Endometrial microvascular endothelial cells (primary cell): ENCODE data around the gene GRB14. TPM values are rescaled to one million over a fixed set of nuclear protein-coding genes. Genes with fewer than 3 reads are reported as not detected.
"Not testable (repeated sequence)": the region's sequence is repeated elsewhere in the genome, so short reads cannot be mapped to it uniquely, and the experiment has no call there.

Source experiments
- in situ Hi-C: cut with HindIII; loops from 2 replicates; pipeline ENCODE4 v1.10.0; 2017; ENCODE audit warnings: low sequenced_read_pairs, low pct_unique_long_range_greater_than_20kb; ENCODE audit errors: inconsistent ontology term
- total RNA-seq: library from RNA; depleted of rRNA; stranded (reverse); fragments of >200 nt; gene quantifications from one replicate; pipeline ENCODE4 v1.2.3, GENCODE V29; 2015; ENCODE audit errors: inconsistent ontology term

GRB14 gene
- total RNA-seq, 1 donor from 2014 or later, result 0.09 TPM

DNA sequence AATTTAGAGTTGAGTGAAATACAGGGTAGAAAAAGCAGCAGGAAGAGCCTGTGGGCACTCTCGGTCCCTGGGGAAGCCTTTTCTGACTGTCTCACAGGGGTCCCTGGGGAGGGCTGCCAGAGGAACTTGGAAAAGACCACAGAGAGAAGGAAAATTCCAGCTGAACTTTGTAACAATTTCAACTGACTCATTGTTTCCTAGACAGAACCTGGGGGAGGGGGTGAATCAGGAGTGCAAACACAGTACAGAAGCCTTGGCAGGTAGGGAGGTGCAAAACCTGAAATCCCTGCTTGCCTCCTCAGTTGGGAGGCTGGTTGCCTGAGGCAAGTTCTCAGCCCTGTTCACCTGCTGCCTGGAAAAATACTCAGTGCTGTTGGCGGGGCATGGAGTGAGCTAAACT is 106.8 kb downstream of the GRB14 start:
- in situ Hi-C loops, result no loop called here

DNA sequence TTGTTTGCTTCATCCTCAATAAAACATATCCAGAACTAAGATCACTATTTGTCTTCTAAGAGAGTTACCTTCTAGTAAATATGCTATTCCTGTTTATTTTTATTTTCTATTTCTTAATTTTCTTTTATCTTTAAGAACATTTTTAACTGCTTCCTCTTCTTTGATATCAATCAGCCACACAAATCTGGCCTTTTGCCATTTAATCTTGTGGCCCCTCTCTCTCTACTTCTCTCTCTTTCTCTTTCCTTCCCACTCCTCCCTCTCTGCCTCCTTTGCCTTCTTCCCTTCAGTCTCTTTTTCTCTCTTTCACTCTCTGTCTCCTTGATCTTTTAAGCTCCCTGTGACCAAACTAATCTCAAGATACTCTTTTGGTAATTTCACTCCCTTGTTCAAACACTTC is 108.4 kb downstream of the GRB14 start:
- in situ Hi-C loops, result no loop called here

DNA sequence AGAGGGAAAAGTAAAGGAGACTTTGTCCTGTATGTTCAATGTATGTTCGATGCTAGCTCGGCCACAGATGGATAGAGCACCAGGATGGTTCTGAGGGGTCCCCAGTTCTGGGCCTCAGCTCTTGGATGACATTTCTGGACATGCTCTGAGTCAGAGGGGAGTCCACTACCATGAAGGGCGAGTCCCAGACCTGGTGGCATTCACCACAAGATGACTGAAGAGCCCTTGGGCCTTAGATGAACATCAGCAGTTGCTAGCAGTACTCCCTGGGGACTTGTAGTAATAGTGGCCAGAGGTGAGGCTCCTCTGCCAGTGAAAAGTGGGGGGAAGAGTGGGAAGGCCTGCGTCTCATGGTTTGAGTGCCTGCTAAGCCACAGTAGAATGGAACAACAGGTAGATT is 109.5 kb downstream of the GRB14 start:
- in situ Hi-C loops, result no loop called here

DNA sequence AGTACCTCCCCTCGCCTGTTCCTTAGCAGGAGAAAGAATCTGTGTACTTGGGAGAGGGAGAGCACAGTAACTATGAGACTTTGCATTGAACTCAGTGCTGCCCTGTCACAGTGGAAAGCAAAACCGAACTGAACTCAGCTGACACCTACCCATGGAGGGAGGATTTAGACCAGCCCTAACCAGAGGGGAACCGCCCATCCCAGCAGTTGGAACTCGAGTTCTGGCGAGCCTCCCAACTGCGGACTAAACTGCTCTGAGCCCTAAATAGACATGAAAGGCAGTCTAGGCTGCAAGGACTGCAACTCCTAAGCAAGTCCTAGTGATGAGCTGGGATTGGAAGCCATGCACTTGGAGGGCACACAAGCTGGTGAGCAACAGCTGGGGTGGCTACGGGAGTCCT is 110.4 kb downstream of the GRB14 start:
- in situ Hi-C loops, result no loop called here

DNA sequence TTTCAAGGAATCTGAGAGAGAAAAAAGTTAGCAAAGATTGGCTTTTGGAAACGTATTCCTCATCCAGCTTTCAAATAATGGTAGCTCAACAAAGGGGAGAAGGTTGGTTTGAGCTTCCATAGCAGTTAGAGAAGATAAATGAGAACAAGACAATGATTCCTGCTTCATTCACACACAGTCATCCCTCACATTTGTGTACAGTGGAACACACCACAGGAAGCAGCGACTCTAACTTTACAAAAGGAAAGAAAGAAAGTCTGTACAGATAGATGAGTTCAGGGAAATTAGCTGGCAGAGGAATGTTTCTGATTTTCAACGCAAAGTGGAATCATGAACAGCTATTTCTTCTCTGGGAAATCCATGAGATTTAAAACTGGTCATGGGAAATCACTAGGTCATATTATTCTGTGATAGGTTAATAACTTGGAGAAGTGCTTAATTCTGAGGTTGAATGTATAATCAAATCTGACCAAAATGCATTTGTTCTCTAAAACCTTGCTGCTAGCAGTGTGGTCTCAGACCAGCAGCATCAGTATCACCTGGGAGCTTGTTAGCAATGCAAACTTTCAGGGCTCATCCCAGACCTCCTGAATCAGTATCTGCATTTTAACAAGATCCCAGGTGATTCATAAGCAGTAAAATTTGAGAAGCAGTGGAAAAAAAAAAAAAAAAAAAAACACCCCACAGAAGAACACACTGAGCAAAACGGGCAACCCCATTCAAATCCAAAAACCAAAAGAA is 112.0 kb downstream of the GRB14 start:
- in situ Hi-C loops, result no loop called here

DNA sequence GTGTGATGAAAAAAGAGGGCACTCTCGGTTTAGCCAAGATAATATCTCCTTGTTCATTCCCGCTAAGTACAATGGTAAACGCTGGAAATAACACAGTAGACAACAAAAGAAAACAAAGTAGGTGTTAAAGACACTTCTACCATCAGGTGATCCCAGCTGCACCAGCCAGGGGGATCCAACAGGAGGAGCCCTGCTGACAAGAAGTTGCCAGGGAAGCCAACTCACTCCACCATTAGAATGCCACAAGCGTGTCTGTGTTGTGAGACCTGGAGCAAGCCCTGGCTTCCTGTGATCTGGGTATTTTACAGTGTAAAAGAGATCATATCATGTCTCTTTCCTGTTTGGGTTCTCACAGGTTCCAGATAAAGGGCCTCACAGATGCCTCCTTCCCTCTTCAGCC is 117.0 kb downstream of the GRB14 start:
- in situ Hi-C loops, result no loop called here

DNA sequence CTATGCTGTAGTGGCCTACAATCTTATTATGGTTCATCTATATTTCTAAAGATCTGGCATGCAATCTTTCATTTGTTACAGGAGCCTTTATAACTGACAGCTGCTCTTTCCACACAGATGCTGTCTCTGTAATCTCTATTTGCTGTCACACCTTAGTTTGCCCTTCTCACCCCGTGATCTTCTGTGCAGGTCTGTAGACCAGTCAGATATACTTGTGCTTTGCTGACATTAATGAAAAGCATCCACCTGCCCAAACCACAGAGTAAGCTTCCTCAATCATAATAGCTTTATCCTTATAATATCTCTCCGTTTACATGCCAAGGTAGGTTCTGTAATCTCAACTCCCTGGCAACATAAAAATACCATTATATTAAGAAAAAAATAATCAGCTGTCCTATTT is 122.4 kb downstream of the GRB14 start:
- in situ Hi-C loops, result no loop called here

DNA sequence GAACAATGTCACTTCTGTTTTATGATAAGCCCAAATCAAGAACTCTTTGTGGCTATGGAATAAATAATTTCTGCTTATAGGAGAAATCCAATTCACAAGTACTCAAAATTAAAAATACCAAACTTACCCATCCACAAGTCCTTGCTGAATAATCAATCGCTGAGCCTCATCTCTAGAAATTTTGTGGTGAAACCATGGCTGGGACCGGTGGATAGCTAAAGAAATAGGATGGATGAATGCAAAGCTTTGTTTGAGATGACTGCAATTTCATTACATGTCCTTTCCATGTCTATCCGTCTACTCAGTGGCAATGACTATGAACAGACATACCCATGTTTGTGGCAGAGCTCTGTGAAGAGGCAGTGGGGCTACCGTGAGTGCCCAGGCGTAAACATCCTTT is 124.4 kb downstream of the GRB14 start:
- in situ Hi-C loops, result no loop called here

DNA sequence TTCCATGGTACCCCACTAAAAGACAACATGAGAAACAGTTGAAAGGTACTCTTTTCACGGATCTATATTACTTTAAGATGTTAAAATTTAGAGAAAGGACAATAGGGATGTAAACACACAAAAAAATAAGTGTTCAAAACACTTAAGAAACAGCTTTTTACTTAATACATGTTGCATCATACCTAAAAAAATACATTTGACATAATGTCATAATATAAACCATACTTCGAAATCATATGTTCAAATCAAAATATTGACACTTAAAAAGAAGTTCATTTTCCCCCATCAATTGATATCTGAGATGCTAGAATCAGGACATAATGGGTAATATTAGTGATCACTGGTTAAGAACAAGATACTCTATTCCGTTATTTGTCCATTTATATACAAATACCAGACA is 124.9 kb downstream of the GRB14 start:
- in situ Hi-C loops, result no loop called here

DNA sequence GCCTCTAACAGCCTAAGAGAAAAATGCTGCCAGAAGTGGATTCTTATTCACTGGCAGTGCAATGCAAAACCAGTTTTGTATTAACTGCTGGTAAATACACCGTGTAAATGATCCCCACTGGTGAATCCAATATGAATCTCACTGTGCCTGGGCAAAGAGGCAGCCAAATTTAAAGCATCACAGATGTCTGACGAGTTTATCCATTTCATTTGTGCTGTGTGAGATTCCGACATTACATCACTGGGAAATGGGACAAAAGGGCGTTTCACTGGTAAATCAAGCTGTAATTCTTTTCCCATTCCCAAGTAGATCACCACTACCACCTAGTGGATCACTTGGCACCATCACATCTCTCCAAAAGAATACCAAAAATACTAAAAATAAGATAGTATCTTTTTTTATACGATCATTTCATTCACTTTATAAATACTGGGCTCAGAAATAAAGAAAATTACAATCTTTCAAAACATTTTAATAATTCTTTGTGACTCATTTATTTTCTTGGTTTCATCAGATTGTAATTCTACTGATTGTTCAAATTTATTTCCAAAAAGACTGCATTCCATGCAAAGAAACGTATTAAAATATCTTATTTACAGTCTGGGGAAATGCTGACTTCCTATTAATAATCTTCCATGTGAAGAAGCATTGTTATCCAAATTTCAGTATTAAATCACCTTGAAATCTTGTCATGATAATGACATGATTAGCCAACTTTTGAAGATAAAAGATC is 125.6 kb downstream of the GRB14 start:
- in situ Hi-C loops, result no loop called here

DNA sequence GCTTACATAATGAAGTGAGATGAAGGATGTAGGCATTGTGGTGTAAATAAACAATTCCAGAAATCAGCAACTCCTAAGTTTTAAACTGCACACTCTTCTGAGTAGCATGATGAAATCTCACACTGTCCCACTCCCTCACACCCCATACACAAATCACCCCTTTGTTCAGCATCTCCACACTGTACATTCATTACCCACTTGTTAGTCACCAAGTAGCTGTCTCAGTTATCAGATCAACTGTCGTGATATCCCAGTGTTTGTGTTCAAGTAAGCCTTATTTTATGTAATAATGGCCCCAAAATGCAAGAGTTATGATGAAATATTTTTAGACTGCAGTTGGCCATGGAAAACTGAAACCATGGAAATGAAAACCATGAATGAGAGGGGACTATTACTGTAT is 135.7 kb downstream of the GRB14 start:
- in situ Hi-C loops, result no loop called here

DNA sequence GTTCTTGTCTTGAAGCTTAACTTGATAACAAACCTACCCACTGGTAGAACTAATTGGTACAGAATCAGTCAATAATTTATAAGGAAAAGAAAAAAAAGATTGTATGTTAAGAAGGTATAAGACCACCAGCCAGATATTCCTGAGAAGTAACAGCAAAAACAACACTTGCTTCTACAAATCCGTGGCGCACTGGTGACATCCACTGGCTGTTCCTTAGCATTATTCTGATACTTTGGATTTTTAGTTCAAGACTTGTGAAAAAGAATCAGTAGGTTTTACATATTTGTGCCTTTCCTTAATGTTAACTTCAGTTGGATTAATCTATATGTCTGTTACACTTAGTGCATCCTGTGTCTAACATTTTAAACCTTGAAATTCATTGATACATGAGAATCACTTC is 141.8 kb downstream of the GRB14 start:
- in situ Hi-C loops, result no loop called here

DNA sequence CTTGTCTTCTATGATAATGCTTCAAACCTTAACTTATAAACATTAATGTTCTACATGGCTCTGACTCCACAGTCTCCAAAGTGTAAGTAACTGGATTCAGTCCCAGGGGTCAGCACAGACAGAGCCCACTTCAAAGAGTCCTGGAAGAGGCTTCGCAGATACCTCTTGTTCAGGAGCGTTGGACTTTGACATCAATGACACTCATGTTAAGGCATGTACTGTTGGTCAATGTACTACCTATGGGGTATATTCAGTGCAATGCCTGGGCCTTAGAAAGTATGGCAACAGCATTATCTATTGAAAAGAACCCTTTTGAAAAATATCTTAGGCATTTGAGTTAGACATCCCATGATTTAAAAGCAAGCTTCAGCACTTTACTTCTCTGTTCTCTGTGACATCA is 143.1 kb downstream of the GRB14 start:
- in situ Hi-C loops, result no loop called here

DNA sequence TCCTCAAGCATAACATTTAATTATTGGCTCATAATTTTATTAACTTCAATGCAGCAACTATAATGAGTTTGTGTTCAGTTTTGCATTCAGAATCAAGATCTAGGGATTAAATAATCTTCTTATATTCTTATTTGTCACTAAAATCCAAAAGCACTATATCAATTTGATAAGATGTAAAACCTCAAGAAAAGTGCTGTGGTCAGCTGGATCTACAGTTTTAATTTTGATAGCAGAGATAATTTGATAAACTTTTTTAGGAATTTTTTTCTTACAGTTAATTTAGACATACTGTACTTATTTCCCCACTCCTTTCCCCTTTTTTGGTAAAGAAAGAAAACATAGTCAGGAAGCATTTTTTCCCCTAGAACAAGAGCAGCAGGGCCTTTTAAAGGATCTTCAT is 146.4 kb downstream of the GRB14 start:
- in situ Hi-C loops, result no loop called here

DNA sequence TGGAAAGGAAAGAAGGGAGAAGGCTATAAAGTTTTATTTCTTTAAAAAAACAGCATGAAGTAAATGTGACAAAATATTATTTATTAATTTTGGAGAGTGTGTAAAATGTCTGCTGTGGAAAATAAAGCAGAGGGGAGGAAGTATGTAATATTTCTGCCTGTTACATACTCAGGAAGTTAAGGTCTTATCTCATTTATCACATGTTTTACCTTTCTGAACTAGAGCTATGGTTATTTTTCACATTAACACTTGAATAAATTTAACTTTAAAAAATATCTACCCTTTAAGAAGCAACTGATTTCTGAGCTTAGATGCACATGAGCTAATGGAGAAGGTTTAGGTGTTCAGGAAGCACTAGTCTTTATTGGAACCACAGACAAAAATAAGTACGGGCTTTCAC is 148.3 kb downstream of the GRB14 start:
- in situ Hi-C loops, result no loop called here

DNA sequence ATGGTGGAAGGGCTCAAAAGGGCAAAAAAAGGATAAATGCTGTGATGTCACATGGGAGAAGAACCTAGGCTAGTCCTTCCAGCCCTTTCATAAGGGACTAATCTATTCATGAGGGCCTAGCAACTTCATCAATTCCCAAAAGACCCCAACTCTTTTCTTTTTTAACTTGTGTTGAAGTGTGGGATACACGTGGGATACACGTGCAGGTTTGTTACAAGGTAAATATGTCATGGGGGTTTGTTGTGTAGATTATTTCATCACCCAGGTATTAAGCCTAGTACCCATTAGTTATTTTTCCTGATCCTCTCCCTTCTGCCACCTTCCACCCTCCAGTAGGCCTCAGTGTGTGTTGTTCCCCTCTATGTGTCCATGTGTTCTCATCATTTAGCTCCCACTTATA is 156.2 kb downstream of the GRB14 start:
- in situ Hi-C loops, result not testable (repeated sequence)

DNA sequence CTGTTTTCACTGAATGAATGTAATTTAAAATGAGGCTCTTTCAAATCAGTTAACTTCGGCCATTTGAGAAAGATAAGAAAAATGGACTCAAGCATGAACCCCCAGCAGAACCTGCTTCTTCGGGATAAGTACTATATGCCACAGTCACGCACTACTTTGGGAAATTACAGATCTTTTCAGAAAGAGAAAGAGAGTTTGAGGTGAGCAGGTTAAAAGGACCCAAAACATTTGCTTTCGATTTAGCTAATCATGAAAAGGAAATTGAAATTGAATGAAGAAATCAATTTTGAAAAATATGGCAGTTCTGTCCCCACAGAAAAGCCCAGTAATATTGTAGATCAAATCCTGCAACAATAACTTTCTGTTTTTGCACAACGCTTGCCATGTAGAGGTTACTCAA is 156.9 kb downstream of the GRB14 start:
- in situ Hi-C loops, result no loop called here

DNA sequence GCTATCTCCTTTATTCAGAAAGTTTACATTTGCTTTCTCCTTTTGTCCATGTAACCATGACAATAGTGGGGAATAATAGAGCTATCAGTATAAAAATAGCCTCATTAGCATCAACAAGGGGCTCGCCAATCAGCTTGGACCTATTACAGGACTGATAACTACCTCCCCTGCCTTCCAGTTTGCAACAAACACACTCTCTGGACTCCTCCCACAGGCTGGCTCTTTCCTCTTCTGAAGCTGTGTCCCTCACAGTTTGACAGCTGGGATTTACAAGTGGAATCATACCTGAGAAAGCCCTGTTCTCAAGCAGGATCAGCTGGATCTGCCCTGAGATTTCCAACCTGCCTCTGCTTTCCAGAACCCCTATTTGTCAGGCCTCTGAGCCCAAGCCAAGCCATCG is 162.5 kb downstream of the GRB14 start:
- in situ Hi-C loops, result no loop called here

DNA sequence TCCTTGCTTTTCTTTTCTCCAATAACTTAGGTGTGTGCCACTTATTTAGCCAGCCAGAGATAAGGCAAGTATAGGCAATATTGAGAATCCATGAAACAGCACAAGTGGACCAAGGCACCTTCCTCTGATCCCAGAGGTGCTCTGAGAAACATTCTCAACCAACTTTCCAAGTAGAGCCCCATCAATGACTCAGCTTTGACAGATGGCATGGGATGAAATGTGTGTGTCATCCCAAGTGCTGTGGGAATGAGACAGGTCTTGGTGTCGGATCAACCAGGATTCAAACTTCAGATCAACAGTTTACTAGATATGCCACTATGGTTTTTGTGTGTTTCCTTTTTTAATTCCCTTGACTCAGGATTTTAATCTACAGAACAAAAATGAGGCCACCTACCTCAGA is 164.0 kb downstream of the GRB14 start:
- in situ Hi-C loops, result no loop called here

DNA sequence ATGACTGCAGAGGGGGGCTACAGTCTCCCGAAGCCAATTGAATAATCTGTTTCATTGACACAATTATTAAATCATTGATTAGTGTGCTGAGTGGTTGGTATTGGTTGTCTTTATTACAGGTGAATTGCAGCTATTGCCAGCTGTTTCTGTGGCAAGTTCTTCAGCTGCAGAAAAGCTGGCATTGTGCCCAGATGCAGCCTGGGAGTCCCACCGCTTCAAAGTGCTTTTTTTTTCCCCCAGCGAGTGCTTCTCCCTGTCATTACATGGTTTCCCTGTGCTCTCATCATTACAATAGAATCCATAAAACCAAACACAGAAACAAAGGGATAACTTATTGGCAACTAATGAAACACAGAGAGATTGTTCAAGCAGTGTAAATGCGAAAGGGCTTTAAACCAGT is 164.7 kb downstream of the GRB14 start:
- in situ Hi-C loops, result no loop called here
